Spinal cord (tissue), 10 donors: Measurements from ENCODE around the gene CBX6. TPM values are rescaled to one million over a fixed set of nuclear protein-coding genes. Genes with fewer than 3 reads are reported as not detected.

Experiments used
- DNase-seq, 6 donors: peaks; one replicate each; pipeline versions ENCODE4 v3.0.0 to v3.0.0-alpha.2; 2013 to 2015; ENCODE audit warnings: low spot score in 6 of 6, low read depth in 4 of 6
- H3K27ac ChIP-seq: one replicate; pipeline ENCODE4 v1.5.1; 2013; ENCODE audit warnings: low read depth, low read length, control low read depth
- H3K27me3 ChIP-seq: one replicate; pipeline ENCODE4 v1.6.1; 2013; ENCODE audit warnings: low read length; ENCODE audit not compliant: control insufficient read depth, insufficient read depth
- H3K36me3 ChIP-seq: one replicate; pipeline ENCODE4 v1.6.1; 2013; ENCODE audit warnings: low read length; ENCODE audit not compliant: control insufficient read depth, insufficient read depth
- H3K4me1 ChIP-seq: one replicate; pipeline ENCODE4 v1.6.1; 2013; ENCODE audit warnings: low read length; ENCODE audit not compliant: control insufficient read depth, insufficient read depth
- H3K4me3 ChIP-seq: one replicate; pipeline ENCODE4 v1.5.1; 2013; ENCODE audit warnings: low read depth, low read length, control low read depth
- H3K9me3 ChIP-seq: one replicate; pipeline ENCODE4 v1.6.1; 2013; ENCODE audit warnings: low read length; ENCODE audit not compliant: control insufficient read depth, insufficient read depth
- WGBS: methylation state at CpG from one replicate; pipeline ENCODE4 v1.1.5; 2013; ENCODE audit warnings: missing lambda C conversion rate; ENCODE audit not compliant: insufficient coverage; 5-methylcytosine and 5-hydroxymethylcytosine counted together
- polyA plus RNA-seq, 2 donors: library from polyadenylated mRNA; unstranded; fragments of 120-200 nt; gene quantifications; one replicate each; pipeline ENCODE4 v1.2.1, GENCODE V29; 2013; ENCODE audit not compliant: insufficient read length in 2 of 2
- total RNA-seq, 2 donors: library from RNA; depleted of rRNA in 1 of 2; stranded (reverse); fragments of 120-200 nt in 1 of 2; fragments of >200 nt in 1 of 2; gene quantifications; one replicate each; pipeline versions ENCODE4 v1.2.3 to v1.2.4, GENCODE V29; 2013 to 2014
- donor health status: healthy.

Gene CBX6
- total and polyA plus RNA-seq, 4 donors, result 38.3 to 70.0 (median 59.5) TPM

GRCh38 chr22:38834215-38834953 lies 37.6 kb downstream of the CBX6 start:
- Histone ChIP-seq H3K36me3 (peaks cover 19% of the 10 kb centered on the region), H3K4me1 (peaks cover 31% of the 10 kb centered on the region), H3K27me3 (no peaks in the 10 kb centered on the region), H3K27ac (no peak overlapping the region), H3K4me3 (no peak overlapping the region), H3K9me3 (no peaks in the 10 kb centered on the region)
- 85% methylated on average over 9 of the region's 13 CpGs for WGBS
- DNase-seq, result no peak

DNA sequence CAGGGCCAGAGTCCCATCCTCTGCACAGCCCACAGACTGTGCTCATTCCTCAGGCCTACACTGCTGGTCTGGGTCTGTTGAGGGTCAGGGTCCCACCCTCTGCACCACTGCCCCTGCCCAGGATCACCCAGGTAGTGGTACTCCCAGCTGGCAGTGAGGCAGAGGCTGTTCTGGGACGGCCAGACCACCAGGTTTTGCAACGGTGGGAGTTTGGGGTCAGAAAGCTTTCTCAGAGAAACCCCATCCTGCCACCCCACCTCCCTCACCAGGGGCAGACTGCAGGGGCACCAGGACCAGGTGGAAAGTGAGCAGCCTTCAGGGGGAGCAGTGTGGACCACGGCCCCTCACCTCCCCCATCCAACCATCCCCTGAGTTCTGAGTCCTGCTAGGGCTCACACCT lies 39.0 kb downstream of the CBX6 start:
- Histone ChIP-seq H3K36me3 (peaks cover 26% of the 10 kb centered on the region), H3K4me3 (no peak overlapping the region), H3K4me1 (peaks cover 36% of the 10 kb centered on the region), H3K27me3 (no peaks in the 10 kb centered on the region), H3K27ac (no peak overlapping the region), H3K9me3 (no peaks in the 10 kb centered on the region)
- 80% methylated on average over 1 of the region's 3 CpGs for WGBS
- no peak for DNase-seq

- peak in 2 of 6 donors; percentile 90 to 95 for DNase-seq
- Histone ChIP-seq H3K27me3 (no peaks in the 10 kb centered on the region), H3K9me3 (no peaks in the 10 kb centered on the region), H3K27ac (peak overlapping the region; percentile 48), H3K4me3 (no peak overlapping the region), H3K4me1 (peaks cover 35% of the 10 kb centered on the region), H3K36me3 (peaks cover 31% of the 10 kb centered on the region)
- 28% methylated on average over 26 of the region's 30 CpGs for WGBS
These were observed 39.7 kb downstream of the CBX6 start for GRCh38 chr22:38832005-38832978.

DNA sequence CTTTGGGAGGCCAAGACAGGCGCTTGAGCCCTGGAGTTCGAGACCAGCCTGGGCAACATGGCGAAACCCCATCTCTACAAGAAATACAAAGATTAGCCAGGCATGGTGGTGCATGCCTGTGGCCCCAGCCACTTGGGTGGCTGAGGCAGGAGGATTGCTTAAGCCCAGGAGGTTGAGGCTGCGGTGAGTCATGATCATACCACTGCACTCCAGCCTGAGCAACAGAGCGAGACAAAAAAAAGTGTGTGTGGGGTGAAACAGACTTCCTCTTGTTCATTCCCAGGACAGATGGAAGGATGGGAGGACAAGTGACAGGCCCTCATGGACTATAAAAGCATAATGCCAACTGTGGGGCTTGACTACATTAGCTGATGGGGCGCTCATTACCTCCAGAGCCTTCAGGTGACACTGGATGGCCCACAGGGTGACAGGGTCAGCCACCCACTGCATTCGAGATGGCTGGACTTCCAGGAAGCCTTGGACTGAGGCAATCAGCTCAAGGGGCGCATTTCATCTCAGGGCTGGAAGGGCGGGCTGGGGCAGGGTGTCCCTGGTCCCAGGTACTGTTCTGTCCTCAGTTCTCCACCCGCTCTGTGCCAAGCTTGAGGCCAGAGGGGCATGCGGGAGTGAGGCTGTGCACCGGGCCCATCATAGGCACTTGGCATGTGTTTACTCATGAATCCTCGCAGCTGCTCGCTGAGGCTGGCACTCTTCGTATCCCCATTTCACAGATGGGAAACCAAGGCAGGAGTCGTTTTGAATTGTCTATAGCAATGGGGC lies 40.7 kb downstream of the CBX6 start:
- no peak overlapping the region for H3K4me3 ChIP-seq
- peaks cover 33% of the 10 kb centered on the region for H3K4me1 ChIP-seq
- peaks cover 40% of the 10 kb centered on the region for H3K36me3 ChIP-seq
- no peak for DNase-seq
- H3K27ac ChIP-seq, result no peak overlapping the region
- H3K27me3 ChIP-seq, result no peaks in the 10 kb centered on the region
- WGBS, result 70% methylated on average over 14 of the region's 16 CpGs
- no peaks in the 10 kb centered on the region for H3K9me3 ChIP-seq

DNA sequence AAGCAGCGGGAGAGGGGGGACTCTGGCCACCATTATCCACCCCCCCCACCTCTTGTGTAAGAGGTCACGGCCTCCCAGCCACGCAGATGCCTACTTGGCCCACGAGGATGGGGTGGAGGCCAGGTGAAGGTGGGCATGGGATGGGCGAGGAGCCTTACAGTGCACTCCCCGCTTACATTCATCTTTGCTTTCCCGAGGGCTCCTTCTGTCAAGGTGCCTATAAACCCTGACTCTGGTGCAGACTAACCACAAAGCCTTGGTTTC lies 41.2 kb downstream of the CBX6 start:
- no peaks in the 10 kb centered on the region for H3K27me3 ChIP-seq
- H3K4me1 ChIP-seq, result peaks cover 33% of the 10 kb centered on the region
- no peak overlapping the region for H3K27ac ChIP-seq
- 95% methylated on average over 3 of the region's 7 CpGs for WGBS
- no peaks in the 10 kb centered on the region for H3K9me3 ChIP-seq
- peaks cover 46% of the 10 kb centered on the region for H3K36me3 ChIP-seq
- no peak overlapping the region for H3K4me3 ChIP-seq
- no peak for DNase-seq

GRCh38 chr22:38830026-38830844 lies 41.8 kb downstream of the CBX6 start:
- H3K27ac ChIP-seq, result no peak overlapping the region

GRCh38 chr22:38829485-38829884 lies 42.5 kb downstream of the CBX6 start:
- DNase-seq, result no peak
- H3K4me3 ChIP-seq, result no peak overlapping the region
- H3K9me3 ChIP-seq, result no peaks in the 10 kb centered on the region
- peaks cover 33% of the 10 kb centered on the region for H3K4me1 ChIP-seq
- no peaks in the 10 kb centered on the region for H3K27me3 ChIP-seq
- no peak overlapping the region for H3K27ac ChIP-seq
- peaks cover 48% of the 10 kb centered on the region for H3K36me3 ChIP-seq
- WGBS, result 80% methylated on average over 4 of the region's 4 CpGs

More at GRCh38 chr22:38830026-38830844, 41.8 kb downstream of the CBX6 start:
- H3K9me3 ChIP-seq, result no peaks in the 10 kb centered on the region
- H3K4me3 ChIP-seq, result no peak overlapping the region
- DNase-seq, result no peak
- no peaks in the 10 kb centered on the region for H3K27me3 ChIP-seq
- WGBS, result 94% methylated on average over 5 of the region's 17 CpGs
- H3K36me3 ChIP-seq, result peaks cover 49% of the 10 kb centered on the region
- peaks cover 33% of the 10 kb centered on the region for H3K4me1 ChIP-seq

- Histone ChIP-seq H3K4me3 (no peak overlapping the region), H3K27ac (no peak overlapping the region), H3K36me3 (peaks cover 48% of the 10 kb centered on the region), H3K9me3 (no peaks in the 10 kb centered on the region), H3K4me1 (peaks cover 26% of the 10 kb centered on the region), H3K27me3 (no peaks in the 10 kb centered on the region)
- WGBS, result 80% methylated on average over 7 of the region's 10 CpGs
- DNase-seq, result no peak
These were observed 43.3 kb downstream of the CBX6 start for GRCh38 chr22:38828616-38829205.
